Lower leg skin (tissue), 3 donors: ENCODE data around the gene OBSCN.

Source experiments
- POLR2A ChIP-seq, 2 donors: fragments of 450-650 bp; IDR thresholded peaks; one replicate each; pipeline ENCODE4 v1.6.1; 2016 to 2017; ENCODE audit warnings: antibody characterized with exemption in 2 of 2, mild to moderate bottlenecking in 1 of 2, moderate library complexity in 1 of 2
- TF ChIP-seq, protein P1 (sequence below), 3 donors: fragments of 450-650 bp; IDR thresholded peaks; one replicate each; pipeline ENCODE4 v1.5.1; 2016; ENCODE audit warnings: antibody characterized with exemption in 3 of 3, mild to moderate bottlenecking in 3 of 3, moderate library complexity in 2 of 3

DNA sequence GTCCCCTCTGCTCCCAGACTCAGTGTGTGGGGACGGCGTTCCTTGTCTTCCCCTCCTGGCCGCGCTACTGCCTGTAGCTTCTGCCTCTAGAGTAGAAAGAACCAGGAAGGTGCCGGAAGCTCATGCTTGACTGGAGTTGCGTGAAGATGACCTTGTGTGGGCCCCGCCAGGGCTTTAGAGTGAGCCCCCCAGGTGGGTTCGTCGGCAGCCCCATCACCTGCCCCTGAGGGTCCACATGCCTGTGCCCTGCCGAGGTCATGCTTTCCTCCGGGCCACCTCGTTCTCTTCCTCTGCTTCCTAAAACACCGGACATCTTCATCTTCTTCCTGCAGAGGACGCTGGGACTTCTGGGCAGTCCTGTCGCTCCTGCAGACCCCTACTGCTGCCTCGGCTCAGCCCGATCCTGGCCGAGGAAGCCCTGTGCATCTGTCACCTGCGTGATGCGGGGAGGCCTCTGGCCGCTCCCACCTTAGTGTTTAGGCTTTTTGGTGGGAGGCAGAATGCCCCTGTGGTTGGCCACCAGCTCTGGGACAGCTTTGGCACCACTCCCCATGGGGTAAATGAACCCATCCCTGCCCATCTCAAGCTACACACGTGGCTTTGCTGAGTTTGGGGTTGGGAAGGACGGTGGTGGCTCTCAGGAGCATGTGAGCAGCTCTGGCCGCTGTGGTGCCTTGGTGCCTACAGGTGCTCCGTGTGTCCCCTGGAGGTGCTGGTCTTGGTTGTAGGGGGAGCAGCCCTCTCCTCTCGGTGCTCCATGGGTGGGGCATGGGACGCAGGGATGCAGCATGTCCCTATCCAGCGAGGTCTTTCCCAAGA lies 12.3 kb downstream of the OBSCN start:
- TF ChIP-seq, protein P1, sequence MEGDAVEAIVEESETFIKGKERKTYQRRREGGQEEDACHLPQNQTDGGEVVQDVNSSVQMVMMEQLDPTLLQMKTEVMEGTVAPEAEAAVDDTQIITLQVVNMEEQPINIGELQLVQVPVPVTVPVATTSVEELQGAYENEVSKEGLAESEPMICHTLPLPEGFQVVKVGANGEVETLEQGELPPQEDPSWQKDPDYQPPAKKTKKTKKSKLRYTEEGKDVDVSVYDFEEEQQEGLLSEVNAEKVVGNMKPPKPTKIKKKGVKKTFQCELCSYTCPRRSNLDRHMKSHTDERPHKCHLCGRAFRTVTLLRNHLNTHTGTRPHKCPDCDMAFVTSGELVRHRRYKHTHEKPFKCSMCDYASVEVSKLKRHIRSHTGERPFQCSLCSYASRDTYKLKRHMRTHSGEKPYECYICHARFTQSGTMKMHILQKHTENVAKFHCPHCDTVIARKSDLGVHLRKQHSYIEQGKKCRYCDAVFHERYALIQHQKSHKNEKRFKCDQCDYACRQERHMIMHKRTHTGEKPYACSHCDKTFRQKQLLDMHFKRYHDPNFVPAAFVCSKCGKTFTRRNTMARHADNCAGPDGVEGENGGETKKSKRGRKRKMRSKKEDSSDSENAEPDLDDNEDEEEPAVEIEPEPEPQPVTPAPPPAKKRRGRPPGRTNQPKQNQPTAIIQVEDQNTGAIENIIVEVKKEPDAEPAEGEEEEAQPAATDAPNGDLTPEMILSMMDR (IDR thresholded peaks at IDR 0.05): no peak
- no peak for TF ChIP-seq POLR2A (IDR thresholded peaks at IDR 0.05)
